Heart left ventricle (tissue), 13 donors: ENCODE measurements around the gene GYS1.

Experiments used
- POLR2A ChIP-seq, 2 donors: fragments of 450-650 bp; IDR thresholded peaks; one replicate each; pipeline ENCODE4 v1.6.1; 2017; ENCODE audit warnings: antibody characterized with exemption in 2 of 2, mild to moderate bottlenecking in 2 of 2, moderate library complexity in 2 of 2
- TF ChIP-seq, protein P1 (sequence below), 12 donors: fragments of 200-600 bp; sonication (generic) in 4 of 12; IDR thresholded peaks; one replicate each; pipeline versions ENCODE4 v1.5.0 to v1.8.0; 2018 to 2022; ENCODE audit warnings: antibody characterized with exemption in 12 of 12, mild to moderate bottlenecking in 5 of 12
- donor health status: ischemic (EF 13 %, LVEDD 7.1; RV severe dilation, severe dysfunction).
- donor health status: DM: no; HTN: yes; CAD: no.
- donor health status: DM: no; HTN: no; CAD: no.
- donor health status: ischemic (EF 25% LVEDD 6.9; RV normal size, moderate dysfunction).
- donor health status: ischemic (EF 25% LVEDD 5.7; RV mildly dilated, moderate dysfunction).
- donor health status: ischemic (EF 35%, LVEDD 5.7; RV mildly dilated, moderate dysfunction).
- donor health status: nonischemic (EF 11% LVEDD 7.7; RV severe dilation, severe dysfunction).
- donor health status: DM: yes; HTN: yes; CAD: no.
- donor health status: PGD.
- donor health status: ischemic (EF 29% LVEDD 5.4; RV normal size, mild dysfunction).
- donor health status: nonischemic (EF 23%, LVEDD 6.1; RV moderate dilation, normal function).

DNA sequence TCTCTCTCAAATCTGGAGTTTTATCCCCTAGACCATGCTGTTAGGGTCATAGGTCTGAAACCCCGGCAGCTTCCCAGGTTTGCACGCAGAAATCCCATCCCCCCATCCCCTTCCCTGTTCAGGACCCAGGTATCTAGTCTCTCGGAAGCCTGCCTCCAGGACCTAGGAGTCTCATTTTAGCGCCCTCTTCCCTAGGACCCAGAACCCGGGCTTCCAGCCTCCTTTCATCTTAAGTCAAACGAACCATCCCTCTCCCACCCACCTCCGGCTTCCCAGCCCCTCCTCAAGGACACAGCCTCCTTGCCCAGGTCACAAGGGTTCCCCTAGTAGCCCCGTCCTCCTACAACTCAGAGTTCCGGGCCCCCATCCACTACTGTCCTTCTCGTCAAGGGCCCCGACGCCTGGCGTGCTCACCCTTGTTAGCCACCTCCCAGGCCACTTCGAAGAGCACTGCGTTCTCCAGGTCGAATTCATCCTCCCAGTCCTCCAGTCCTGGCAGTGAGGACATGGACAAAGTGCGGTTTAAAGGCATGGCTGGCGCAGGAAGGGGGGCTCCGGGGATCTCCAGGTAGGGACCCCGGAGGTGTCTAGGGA lies 431 bp downstream of the GYS1 start:
- TF ChIP-seq, protein P1, sequence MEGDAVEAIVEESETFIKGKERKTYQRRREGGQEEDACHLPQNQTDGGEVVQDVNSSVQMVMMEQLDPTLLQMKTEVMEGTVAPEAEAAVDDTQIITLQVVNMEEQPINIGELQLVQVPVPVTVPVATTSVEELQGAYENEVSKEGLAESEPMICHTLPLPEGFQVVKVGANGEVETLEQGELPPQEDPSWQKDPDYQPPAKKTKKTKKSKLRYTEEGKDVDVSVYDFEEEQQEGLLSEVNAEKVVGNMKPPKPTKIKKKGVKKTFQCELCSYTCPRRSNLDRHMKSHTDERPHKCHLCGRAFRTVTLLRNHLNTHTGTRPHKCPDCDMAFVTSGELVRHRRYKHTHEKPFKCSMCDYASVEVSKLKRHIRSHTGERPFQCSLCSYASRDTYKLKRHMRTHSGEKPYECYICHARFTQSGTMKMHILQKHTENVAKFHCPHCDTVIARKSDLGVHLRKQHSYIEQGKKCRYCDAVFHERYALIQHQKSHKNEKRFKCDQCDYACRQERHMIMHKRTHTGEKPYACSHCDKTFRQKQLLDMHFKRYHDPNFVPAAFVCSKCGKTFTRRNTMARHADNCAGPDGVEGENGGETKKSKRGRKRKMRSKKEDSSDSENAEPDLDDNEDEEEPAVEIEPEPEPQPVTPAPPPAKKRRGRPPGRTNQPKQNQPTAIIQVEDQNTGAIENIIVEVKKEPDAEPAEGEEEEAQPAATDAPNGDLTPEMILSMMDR (IDR thresholded peaks at IDR 0.05) = no peak
- no peak for TF ChIP-seq POLR2A (IDR thresholded peaks at IDR 0.05)
